DOHH2 (cell line): Measurements from ENCODE around the gene TAS2R30.

Experiments
- H3F3A ChIP-seq: fragments of 200-600 bp; sonication (generic), shearing (Covaris generic); 2 replicates; pipeline ENCODE4 v1.6.0; 2016; ENCODE audit warnings: antibody characterized with exemption, mild to moderate bottlenecking; ENCODE audit not compliant: control insufficient read depth, insufficient read depth
- H3K27ac ChIP-seq: fragments of 200-600 bp; sonication (generic); 2 replicates; pipeline ENCODE4 v1.5.1; 2014; ENCODE audit warnings: low read depth, mild to moderate bottlenecking, low read length, moderate library complexity
- H3K27me3 ChIP-seq: fragments of 200-600 bp; sonication (generic); 2 replicates; pipeline ENCODE4 v1.6.1; 2014; ENCODE audit warnings: mild to moderate bottlenecking, low read length, mixed read lengths; ENCODE audit not compliant: control insufficient read depth
- H3K36me3 ChIP-seq: fragments of 200-600 bp; sonication (generic); 2 replicates; pipeline ENCODE4 v1.6.1; 2014; ENCODE audit warnings: mild to moderate bottlenecking, low read length, moderate library complexity, mixed read lengths; ENCODE audit not compliant: control insufficient read depth
- H3K4me1 ChIP-seq: fragments of 200-600 bp; sonication (generic); 2 replicates; pipeline ENCODE4 v1.6.1; 2014; ENCODE audit warnings: mild to moderate bottlenecking, low read length, mixed read lengths; ENCODE audit not compliant: control insufficient read depth
- H3K4me2 ChIP-seq: fragments of 200-600 bp; sonication (generic); 2 replicates; pipeline ENCODE4 v1.6.0; 2014; ENCODE audit warnings: mild to moderate bottlenecking, low read length, moderate library complexity
- H3K4me3 ChIP-seq: fragments of 200-600 bp; sonication (generic); 2 replicates; pipeline ENCODE4 v1.5.1; 2014; ENCODE audit warnings: mild to moderate bottlenecking, low read length, mixed read lengths
- H3K79me2 ChIP-seq: fragments of 200-600 bp; sonication (generic); 2 replicates; pipeline ENCODE4 v1.6.1; 2014; ENCODE audit warnings: mild to moderate bottlenecking, low read length, mixed read lengths; ENCODE audit not compliant: control insufficient read depth
- H3K9me2 ChIP-seq: fragments of 200-600 bp; sonication (generic); replicated peaks from 2 replicates; pipeline ENCODE4 v1.6.1; 2014; ENCODE audit warnings: mild to moderate bottlenecking, low read length, mixed read lengths; ENCODE audit not compliant: control insufficient read depth
- H3K9me3 ChIP-seq: fragments of 200-600 bp; sonication (generic); 2 replicates; pipeline ENCODE4 v1.6.1; 2014; ENCODE audit warnings: antibody characterized with exemption, low read length, mixed read lengths; ENCODE audit not compliant: control insufficient read depth, insufficient read depth
- H4K20me1 ChIP-seq: fragments of 200-600 bp; sonication (generic); 2 replicates; pipeline ENCODE4 v1.6.0; 2014; ENCODE audit warnings: low read depth, mild to moderate bottlenecking, antibody characterized with exemption, low read length, moderate library complexity; ENCODE audit not compliant: control insufficient read depth, insufficient read depth
- CTCF ChIP-seq: fragments of 200-600 bp; sonication (generic); IDR thresholded peaks from one replicate; pipeline ENCODE4 v1.5.1; 2014; ENCODE audit warnings: antibody characterized with exemption, mild to moderate bottlenecking, low read depth, low read length; ENCODE audit not compliant: poor library complexity, severe bottlenecking
- EZH2phosphoT487 ChIP-seq: fragments of 200-600 bp; sonication (generic); IDR thresholded peaks from 2 replicates; pipeline ENCODE4 v1.6.1; 2017; ENCODE audit warnings: borderline replicate concordance, mild to moderate bottlenecking, antibody characterized with exemption, low read length, moderate library complexity, mixed read lengths

Gene TAS2R30

DNA sequence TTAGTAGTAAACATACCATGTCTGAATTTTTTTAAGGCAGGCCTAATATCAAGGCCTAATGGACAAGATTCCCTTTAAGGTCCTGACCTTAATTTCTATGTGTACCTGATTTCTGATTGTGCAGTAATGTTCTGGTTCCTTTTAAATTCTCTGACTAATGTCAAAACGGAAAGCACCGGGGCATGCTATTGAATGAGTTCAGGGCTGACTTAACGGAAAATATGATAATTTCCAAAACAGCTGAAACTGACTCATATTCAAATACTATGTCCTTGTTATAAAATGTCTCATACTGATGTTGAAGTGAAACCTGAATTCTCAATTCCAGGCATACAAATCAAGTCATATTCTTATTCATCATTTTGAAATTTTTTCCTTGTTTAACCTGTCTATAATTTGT is 49.0 kb downstream of the TAS2R30 start:
- Histone ChIP-seq H3K36me3 (no peaks in the 10 kb centered on the region), H3K79me2 (no peaks in the 10 kb centered on the region), H3K4me3 (no peak overlapping the region), H3K9me2 (no peaks in the 10 kb centered on the region), H4K20me1 (no peaks in the 10 kb centered on the region), H3K27ac (no peak overlapping the region), H3K27me3 (no peaks in the 10 kb centered on the region), H3F3A (no peaks in the 10 kb centered on the region), H3K9me3 (no peaks in the 10 kb centered on the region; the same call in 1 of the 2 replicates), H3K4me1 (no peaks in the 10 kb centered on the region), H3K4me2 (no peak overlapping the region)
- no peak for TF ChIP-seq CTCF
- TF ChIP-seq EZH2phosphoT487: no peak
